ENCODE measurements around the gene FEM1B.

DNA sequence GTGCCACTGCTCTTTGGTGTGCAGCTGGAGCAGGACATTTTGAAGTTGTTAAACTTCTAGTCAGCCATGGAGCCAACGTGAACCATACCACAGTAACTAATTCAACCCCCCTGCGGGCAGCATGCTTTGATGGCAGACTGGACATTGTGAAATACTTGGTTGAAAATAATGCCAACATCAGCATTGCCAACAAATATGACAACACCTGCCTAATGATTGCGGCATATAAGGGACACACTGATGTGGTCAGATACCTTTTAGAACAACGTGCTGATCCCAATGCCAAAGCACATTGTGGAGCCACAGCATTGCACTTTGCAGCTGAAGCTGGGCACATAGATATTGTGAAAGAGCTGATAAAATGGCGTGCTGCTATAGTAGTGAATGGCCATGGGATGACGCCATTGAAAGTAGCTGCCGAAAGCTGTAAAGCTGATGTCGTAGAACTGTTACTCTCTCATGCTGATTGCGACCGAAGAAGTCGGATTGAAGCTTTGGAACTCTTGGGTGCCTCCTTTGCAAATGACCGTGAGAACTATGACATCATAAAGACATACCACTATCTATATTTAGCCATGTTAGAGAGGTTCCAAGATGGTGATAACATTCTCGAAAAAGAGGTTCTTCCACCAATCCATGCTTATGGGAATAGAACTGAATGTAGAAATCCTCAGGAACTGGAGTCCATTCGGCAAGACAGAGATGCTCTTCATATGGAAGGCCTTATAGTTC lies 12.2 kb downstream of the FEM1B start:
- TF ChIP-seq, protein P1, sequence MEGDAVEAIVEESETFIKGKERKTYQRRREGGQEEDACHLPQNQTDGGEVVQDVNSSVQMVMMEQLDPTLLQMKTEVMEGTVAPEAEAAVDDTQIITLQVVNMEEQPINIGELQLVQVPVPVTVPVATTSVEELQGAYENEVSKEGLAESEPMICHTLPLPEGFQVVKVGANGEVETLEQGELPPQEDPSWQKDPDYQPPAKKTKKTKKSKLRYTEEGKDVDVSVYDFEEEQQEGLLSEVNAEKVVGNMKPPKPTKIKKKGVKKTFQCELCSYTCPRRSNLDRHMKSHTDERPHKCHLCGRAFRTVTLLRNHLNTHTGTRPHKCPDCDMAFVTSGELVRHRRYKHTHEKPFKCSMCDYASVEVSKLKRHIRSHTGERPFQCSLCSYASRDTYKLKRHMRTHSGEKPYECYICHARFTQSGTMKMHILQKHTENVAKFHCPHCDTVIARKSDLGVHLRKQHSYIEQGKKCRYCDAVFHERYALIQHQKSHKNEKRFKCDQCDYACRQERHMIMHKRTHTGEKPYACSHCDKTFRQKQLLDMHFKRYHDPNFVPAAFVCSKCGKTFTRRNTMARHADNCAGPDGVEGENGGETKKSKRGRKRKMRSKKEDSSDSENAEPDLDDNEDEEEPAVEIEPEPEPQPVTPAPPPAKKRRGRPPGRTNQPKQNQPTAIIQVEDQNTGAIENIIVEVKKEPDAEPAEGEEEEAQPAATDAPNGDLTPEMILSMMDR (conservative IDR thresholded peaks at IDR 0.05 in 1 of 2, IDR thresholded peaks at IDR 0.05 in 1 of 2; ENCODE audit: low read depth in 1 of 2, low read length in 2 of 2) = no peak
- no peak for TF ChIP-seq EZH2 (IDR thresholded peaks at IDR 0.05; ENCODE audit: low read length, missing control alignments)

All from fibroblast of lung (primary cell).